ENCODE results near the gene SIAE. TPM values are rescaled to one million over a fixed set of nuclear protein-coding genes. Genes with fewer than 3 reads are reported as not detected.

The SIAE gene
- total RNA-seq, 1 experiment from 2014 or later = 11.2 TPM

GRCh38 chr11:124646148-124646547 lies 27.4 kb downstream of the SIAE start:
- Histone ChIP-seq H3K4me3 (ENCODE audit: low read depth, low read length, poor library complexity, severe bottlenecking) (no peak overlapping the region), H3K4me1 (ENCODE audit: insufficient read depth, low read length, poor library complexity, severe bottlenecking) (peaks cover 6% of the 10 kb centered on the region), H3K27ac (ENCODE audit: low read depth, low read length, poor library complexity, severe bottlenecking) (no peak overlapping the region), H3K36me3 (ENCODE audit: insufficient read depth, low read length, poor library complexity, severe bottlenecking) (no peaks in the 10 kb centered on the region), H3K9me3 (ENCODE audit: low read depth, low read length, poor library complexity, severe bottlenecking) (no peaks in the 10 kb centered on the region), H3K27me3 (replicated peaks; ENCODE audit: insufficient read depth, low read depth, low read length, poor library complexity) (no peaks in the 10 kb centered on the region)
- no peak for TF ChIP-seq EZH2 (IDR thresholded peaks at IDR 0.05; ENCODE audit: borderline replicate concordance, low read depth, low read length, poor library complexity, severe bottlenecking)
- no peak for TF ChIP-seq CTCF (conservative IDR thresholded peaks at IDR 0.05; ENCODE audit: low read depth, low read length)
- ChIA-PET POLR2A (ENCODE audit: low non-redundant PET) (no interaction called here), CTCF (no interaction called here)
- BruUV-seq (replicated peaks) = no TSS peak
- no peak for DNase-seq (ENCODE audit: low spot score)
- intact Hi-C loops (cut with micrococcal nuclease; ENCODE audit: unreplicated experiment) = no loop called here

- H3K27ac ChIP-seq (ENCODE audit: low read depth, low read length, poor library complexity, severe bottlenecking) = no peak overlapping the region
- CTCF ChIA-PET = interaction anchor here (0.6 to 1.3 kb wide), 4 partner anchors 113 to 232 kb away, joined by 3 to 4 read pairs (median 4); no protein-coding TSS in a partner anchor
- H3K27me3 ChIP-seq (replicated peaks; ENCODE audit: insufficient read depth, low read depth, low read length, poor library complexity) = no peaks in the 10 kb centered on the region
- peaks cover 6% of the 10 kb centered on the region for H3K4me1 ChIP-seq (ENCODE audit: insufficient read depth, low read length, poor library complexity, severe bottlenecking)
- DNase-seq (ENCODE audit: low spot score) = peak; percentile 88
- H3K36me3 ChIP-seq (ENCODE audit: insufficient read depth, low read length, poor library complexity, severe bottlenecking) = peaks cover 3% of the 10 kb centered on the region
- no TSS peak for BruUV-seq (replicated peaks)
- no peaks in the 10 kb centered on the region for H3K9me3 ChIP-seq (ENCODE audit: low read depth, low read length, poor library complexity, severe bottlenecking)
- intact Hi-C loops (cut with micrococcal nuclease; ENCODE audit: unreplicated experiment) = loop anchor here (1.0 kb wide), 2 partner anchors 193 to 223 kb away; no protein-coding TSS in a partner anchor
- TF ChIP-seq EZH2 (IDR thresholded peaks at IDR 0.05; ENCODE audit: borderline replicate concordance, low read depth, low read length, poor library complexity, severe bottlenecking) = no peak
- peak; percentile 98 for TF ChIP-seq CTCF (conservative IDR thresholded peaks at IDR 0.05; ENCODE audit: low read depth, low read length)
- H3K4me3 ChIP-seq (ENCODE audit: low read depth, low read length, poor library complexity, severe bottlenecking) = no peak overlapping the region
- POLR2A ChIA-PET (ENCODE audit: low non-redundant PET) = no interaction called here
Measured at GRCh38 chr11:124644426-124645280, 28.9 kb downstream of the SIAE start.

- Histone ChIP-seq H3K4me1 (ENCODE audit: insufficient read depth, low read length, poor library complexity, severe bottlenecking) (peaks cover 6% of the 10 kb centered on the region), H3K27ac (ENCODE audit: low read depth, low read length, poor library complexity, severe bottlenecking) (no peak overlapping the region), H3K27me3 (replicated peaks; ENCODE audit: insufficient read depth, low read depth, low read length, poor library complexity) (no peaks in the 10 kb centered on the region), H3K9me3 (ENCODE audit: low read depth, low read length, poor library complexity, severe bottlenecking) (no peaks in the 10 kb centered on the region), H3K36me3 (ENCODE audit: insufficient read depth, low read length, poor library complexity, severe bottlenecking) (peaks cover 3% of the 10 kb centered on the region), H3K4me3 (ENCODE audit: low read depth, low read length, poor library complexity, severe bottlenecking) (no peak overlapping the region)
- DNase-seq (ENCODE audit: low spot score) = no peak
- intact Hi-C loops (cut with micrococcal nuclease; ENCODE audit: unreplicated experiment) = loop anchor here (1.0 kb wide), 2 partner anchors 193 to 223 kb away; no protein-coding TSS in a partner anchor
- TF ChIP-seq CTCF (conservative IDR thresholded peaks at IDR 0.05; ENCODE audit: low read depth, low read length) = no peak
- TF ChIP-seq EZH2 (IDR thresholded peaks at IDR 0.05; ENCODE audit: borderline replicate concordance, low read depth, low read length, poor library complexity, severe bottlenecking) = no peak
- CTCF ChIA-PET = interaction anchor here (0.6 to 1.6 kb wide), 4 partner anchors 114 to 232 kb away, joined by 3 to 5 read pairs (median 4); no protein-coding TSS in a partner anchor
- POLR2A ChIA-PET (ENCODE audit: low non-redundant PET) = no interaction called here
- BruUV-seq (replicated peaks) = no TSS peak
Measured at GRCh38 chr11:124643605-124644425, 29.7 kb downstream of the SIAE start.

Measured in A673 (cell line).